ENCODE data around the gene SLC27A2.

DNA sequence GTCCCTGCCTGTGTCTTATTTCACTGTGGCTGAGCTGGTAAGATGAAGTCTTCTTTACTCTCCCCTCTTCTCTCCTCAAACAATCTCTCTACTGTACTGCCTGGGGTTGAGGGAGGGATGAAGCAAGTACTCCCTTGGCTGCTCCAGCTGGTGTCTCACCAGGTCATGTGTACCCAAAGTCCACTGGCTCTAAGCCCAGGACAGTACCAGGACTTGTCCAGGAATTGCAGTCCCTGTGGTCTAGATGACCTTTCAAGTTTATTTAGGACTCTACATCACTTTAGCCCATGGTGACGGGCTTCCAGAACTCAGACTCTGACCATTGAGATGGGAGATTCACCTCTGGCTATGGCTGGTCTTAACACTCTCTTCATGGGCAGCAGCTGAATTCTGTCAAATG is 17.5 kb upstream of the SLC27A2 start:
- TF ChIP-seq CTCF (IDR thresholded peaks at IDR 0.05) (no peak), ZFX (IDR thresholded peaks at IDR 0.05; ENCODE audit: borderline replicate concordance) (no peak)

Data from 22Rv1 (cell line).